Ovary (tissue), 9 donors: ENCODE measurements around the gene PPFIBP2. TPM values are rescaled to one million over a fixed set of nuclear protein-coding genes. Genes with fewer than 3 reads are reported as not detected.
A peak's percentile ranks its signal among the peaks of the same experiment; 100 is the strongest.

Source experiments
- DNase-seq, 5 donors: peaks; one replicate each; pipeline ENCODE4 v3.0.0-alpha.2; 2019 to 2020
- H3K27ac ChIP-seq, 2 donors: fragments of 200-600 bp; one replicate each; pipeline versions ENCODE4 v1.5.1 to v1.8.0; 2019 to 2022
- H3K27me3 ChIP-seq: fragments of 200-600 bp; one replicate; pipeline ENCODE4 v1.8.0; 2022
- H3K36me3 ChIP-seq: fragments of 200-600 bp; sonication (generic); one replicate; pipeline ENCODE4 v1.5.1; 2019
- H3K4me1 ChIP-seq: one replicate; pipeline ENCODE4 v1.8.1; 2013; ENCODE audit warnings: mild to moderate bottlenecking, moderate library complexity; ENCODE audit not compliant: insufficient read depth
- H3K4me3 ChIP-seq: fragments of 200-600 bp; sonication (generic); one replicate; pipeline ENCODE4 v1.5.1; 2017
- H3K9me3 ChIP-seq, 2 donors: fragments of 200-600 bp in 1 of 2; sonication (generic) in 1 of 2; one replicate each; pipeline versions ENCODE4 v1.5.1 to v1.8.1; 2013 to 2019; ENCODE audit warnings: mild to moderate bottlenecking in 1 of 2, moderate library complexity in 1 of 2
- EP300 ChIP-seq: sonication (generic); formaldehyde crosslinking; IDR thresholded peaks from one replicate; pipeline ENCODE4 v1.6.1; 2017; ENCODE audit warnings: antibody characterized with exemption
- POLR2A ChIP-seq: fragments of 450-650 bp; IDR thresholded peaks from one replicate; pipeline ENCODE4 v1.6.1; 2017; ENCODE audit warnings: antibody characterized with exemption, mild to moderate bottlenecking, moderate library complexity
- whole genome bisulfite sequencing, 3 donors: extraction: QIAGEN DNeasy Blood & Tissue Kit in 1 of 3; methylation state at CpG; one replicate each; pipeline versions ENCODE4 v1.1.5 to v1.1.7; 2013 to 2017; 5-methylcytosine and 5-hydroxymethylcytosine counted together
- intact Hi-C, 4 donors: fragments of 100-400 bp; cut with DNase I; formaldehyde crosslinking; loops; one replicate each; pipeline versions ENCODE4 v1.11.0 to v1.15.1; 2022 to 2023
- polyA plus RNA-seq, 2 donors: library from polyadenylated mRNA; stranded (reverse); fragments of 200-250 nt in 1 of 2; fragments of 350-450 nt in 1 of 2; fragmentation: Illumina TruSeq in 1 of 2; extraction: RNeasy Lipid Tissue Mini Kit (QIAGEN cat#74804) in 1 of 2; gene quantifications; one replicate each; pipeline ENCODE4 v1.2.3, GENCODE V29; 2013 to 2014
- total RNA-seq, 7 donors: library from RNA; depleted of rRNA in 2 of 7; stranded (reverse); fragments of >200 nt in 2 of 7; fragmentation: NEBNext Ultra II Directional in 3 of 7; extraction: Animal tissue kit (Norgen Biotek cat#: 25700) in 3 of 7; gene quantifications; one replicate each; pipeline versions ENCODE4 v1.1.0 to v1.2.4, GENCODE V29; 2016 to 2023
- TF ChIP-seq, protein P1 (sequence below), 3 donors: fragments of 450-650 bp in 2 of 3; fragments of 200-600 bp in 1 of 3; IDR thresholded peaks; one replicate each; pipeline versions ENCODE4 v1.5.1 to v1.8.0; 2016 to 2022; ENCODE audit warnings: antibody characterized with exemption in 3 of 3, mild to moderate bottlenecking in 1 of 3
- donor health status: DM: no; HTN: no; CAD: no; lungs with moderate emphysema.
- donor health status: DM: no; HTN: no; CAD: no.
- donor health status: Bipolar disorder and iron deficiency.
- donor health status: DM: yes; HTN: yes; CAD: no.
- donor health status: DM: no; HTN: no; CAD: no.
- donor health status: DM: yes; HTN: yes; CAD: no.

Gene PPFIBP2
- total and polyA plus RNA-seq, 9 donors, result 9.6 to 36.2 (median 20.7) TPM

DNA sequence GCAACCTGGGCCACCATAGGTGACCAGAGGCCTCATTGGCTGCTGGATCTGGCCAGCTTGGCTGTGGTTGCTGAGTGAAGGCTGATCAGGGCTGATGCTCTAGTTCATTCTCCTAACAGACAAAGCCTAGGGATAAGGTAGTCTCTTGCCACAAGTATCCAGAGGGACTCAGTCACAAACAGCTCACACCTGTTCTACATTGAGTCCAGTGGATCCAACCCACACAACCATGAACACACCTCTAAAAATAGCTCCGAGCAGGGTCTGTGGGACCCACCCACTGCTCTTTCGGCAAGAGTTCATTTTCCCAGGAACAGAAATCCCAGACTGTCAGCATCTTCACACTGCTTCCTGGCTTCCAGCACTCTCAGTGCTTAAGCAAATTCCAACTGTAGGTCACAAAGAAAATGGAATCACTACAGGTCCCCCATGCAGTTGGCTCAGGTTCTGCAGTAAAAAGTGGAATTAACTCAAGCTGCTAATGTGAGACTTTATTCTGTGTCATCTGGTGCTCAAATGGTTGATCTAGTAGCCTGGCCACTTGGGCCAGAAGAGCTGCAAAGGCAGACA lies 67.3 kb downstream of the PPFIBP2 start:
- WGBS, 3 donors, result 38 to 41% (median 38%) methylated on average over 2 of the region's 2 CpGs
- DNase-seq, result no peak
- H3K4me3 ChIP-seq, result no peak overlapping the region
- H3K27me3 ChIP-seq, result no peaks in the 10 kb centered on the region
- H3K4me1 ChIP-seq, result peaks cover 26% of the 10 kb centered on the region
- no peaks in the 10 kb centered on the region for H3K9me3 ChIP-seq
- no peak for TF ChIP-seq POLR2A
- TF ChIP-seq, protein P1, sequence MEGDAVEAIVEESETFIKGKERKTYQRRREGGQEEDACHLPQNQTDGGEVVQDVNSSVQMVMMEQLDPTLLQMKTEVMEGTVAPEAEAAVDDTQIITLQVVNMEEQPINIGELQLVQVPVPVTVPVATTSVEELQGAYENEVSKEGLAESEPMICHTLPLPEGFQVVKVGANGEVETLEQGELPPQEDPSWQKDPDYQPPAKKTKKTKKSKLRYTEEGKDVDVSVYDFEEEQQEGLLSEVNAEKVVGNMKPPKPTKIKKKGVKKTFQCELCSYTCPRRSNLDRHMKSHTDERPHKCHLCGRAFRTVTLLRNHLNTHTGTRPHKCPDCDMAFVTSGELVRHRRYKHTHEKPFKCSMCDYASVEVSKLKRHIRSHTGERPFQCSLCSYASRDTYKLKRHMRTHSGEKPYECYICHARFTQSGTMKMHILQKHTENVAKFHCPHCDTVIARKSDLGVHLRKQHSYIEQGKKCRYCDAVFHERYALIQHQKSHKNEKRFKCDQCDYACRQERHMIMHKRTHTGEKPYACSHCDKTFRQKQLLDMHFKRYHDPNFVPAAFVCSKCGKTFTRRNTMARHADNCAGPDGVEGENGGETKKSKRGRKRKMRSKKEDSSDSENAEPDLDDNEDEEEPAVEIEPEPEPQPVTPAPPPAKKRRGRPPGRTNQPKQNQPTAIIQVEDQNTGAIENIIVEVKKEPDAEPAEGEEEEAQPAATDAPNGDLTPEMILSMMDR (IDR thresholded peaks at IDR 0.05), result no peak
- TF ChIP-seq EP300, result no peak
- intact Hi-C loops, result no loop called here
- H3K36me3 ChIP-seq, result no peaks in the 10 kb centered on the region
- peak overlapping the region in 1 of 2 donors; percentile 65 for H3K27ac ChIP-seq

DNA sequence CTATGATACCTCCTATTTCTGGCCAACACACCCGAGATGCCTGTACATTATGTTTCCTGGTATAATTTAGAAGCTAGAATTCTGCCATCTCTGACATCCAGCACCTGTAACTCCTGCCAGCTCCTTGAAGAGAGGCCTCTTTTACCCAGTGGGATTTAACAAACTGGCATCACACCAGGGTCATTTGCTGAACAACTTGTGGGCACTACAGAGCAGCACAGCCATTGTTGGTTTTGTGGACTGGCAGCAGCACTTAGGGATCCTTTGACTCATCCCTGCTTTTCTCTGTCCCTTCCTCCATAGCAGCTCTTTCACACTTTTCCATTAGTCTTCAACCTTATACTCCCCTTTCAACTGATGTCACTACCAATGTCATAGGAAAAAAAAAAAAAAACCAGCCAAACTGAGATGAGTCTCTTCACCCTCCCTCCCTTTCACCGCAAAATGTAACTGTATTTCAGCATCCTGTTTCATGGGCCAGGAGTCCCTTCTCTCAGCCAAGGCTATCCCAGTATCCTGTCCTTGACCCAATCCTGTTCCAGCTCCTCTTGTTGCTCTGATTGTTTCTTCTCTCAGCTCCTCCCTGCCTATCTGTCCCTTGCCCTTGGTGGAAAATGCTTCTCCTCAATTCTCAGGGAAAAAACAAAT lies 68.7 kb downstream of the PPFIBP2 start:
- intact Hi-C loops, result no loop called here
- WGBS, 3 donors, result 32 to 36% (median 35%) methylated on average over 2 of the region's 2 CpGs
- Histone ChIP-seq H3K4me1 (peaks cover 21% of the 10 kb centered on the region), H3K36me3 (no peaks in the 10 kb centered on the region), H3K27ac (peak overlapping the region; percentile 54 to 65), H3K4me3 (no peak overlapping the region), H3K27me3 (no peaks in the 10 kb centered on the region), H3K9me3 (no peaks in the 10 kb centered on the region)
- peak in 4 of 5 donors; percentile 54 to 77 (median 56) for DNase-seq
- TF ChIP-seq POLR2A, result no peak
- TF ChIP-seq, protein P1 (IDR thresholded peaks at IDR 0.05), result no peak
- no peak for TF ChIP-seq EP300

GRCh38 chr11:7583248-7583647 lies 69.4 kb downstream of the PPFIBP2 start:
- H3K36me3 ChIP-seq, result no peaks in the 10 kb centered on the region
- H3K27ac ChIP-seq, result peak overlapping the region; percentile 54 to 65
- no peak overlapping the region for H3K4me3 ChIP-seq
- H3K27me3 ChIP-seq, result no peaks in the 10 kb centered on the region
- H3K4me1 ChIP-seq, result peaks cover 22% of the 10 kb centered on the region
- H3K9me3 ChIP-seq, result no peaks in the 10 kb centered on the region
- intact Hi-C loops, result no loop called here
- DNase-seq, result no peak
- TF ChIP-seq, protein P1 (IDR thresholded peaks at IDR 0.05), result peak in 1 of 3 donors; percentile 16
- TF ChIP-seq EP300, result no peak
- WGBS, 3 donors, result 59 to 65% (median 60%) methylated on average over 3 of the region's 3 CpGs

DNA sequence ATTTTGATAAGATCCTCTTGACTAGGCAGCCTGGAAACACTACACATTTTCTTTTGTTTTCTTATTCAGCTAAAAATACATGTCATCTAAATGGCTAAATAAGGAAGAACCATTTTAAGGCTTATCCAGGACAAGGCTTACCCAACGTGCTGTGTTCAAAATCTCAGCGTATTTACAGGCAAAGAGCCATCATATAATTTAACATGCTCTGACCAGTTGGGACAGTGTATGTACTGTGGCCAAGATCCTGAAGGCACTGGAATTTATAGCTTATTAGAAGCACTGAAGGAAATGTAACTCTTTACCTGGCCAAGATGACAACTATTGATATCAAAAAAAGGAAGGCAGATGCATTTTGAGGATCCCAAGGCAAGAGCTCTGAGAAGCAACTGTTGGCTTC lies 71.1 kb downstream of the PPFIBP2 start:
- intact Hi-C loops, result no loop called here
- no peaks in the 10 kb centered on the region for H3K36me3 ChIP-seq
- H3K4me3 ChIP-seq, result no peak overlapping the region
- H3K4me1 ChIP-seq, result peaks cover 16% of the 10 kb centered on the region
- H3K27me3 ChIP-seq, result no peaks in the 10 kb centered on the region
- TF ChIP-seq, protein P1 (IDR thresholded peaks at IDR 0.05), result no peak
- TF ChIP-seq POLR2A (no peak), EP300 (no peak)
- no peak for DNase-seq
- no peaks in the 10 kb centered on the region for H3K9me3 ChIP-seq
- H3K27ac ChIP-seq, result no peak overlapping the region
- 13 to 54% (median 38%) methylated on average over 2 of the region's 2 CpGs for WGBS, 3 donors
